CD4-positive, alpha-beta T cell (primary cell): ENCODE measurements around the gene SSTR4. TPM values are rescaled to one million over a fixed set of nuclear protein-coding genes. Genes with fewer than 3 reads are reported as not detected.

Source experiments
- ATAC-seq: fragments of 200-7000 bp; cut with Tn5 transposase; one replicate; pipeline ENCODE4 v1.10.0; 2022; ENCODE audit warnings: mild to moderate bottlenecking; ENCODE audit not compliant: poor library complexity
- CTCF ChIA-PET: fragments of 350-600 bp; sonication (Branson Sonifier 250); formaldehyde crosslinking; loops from one replicate; lab custom pipeline; 2021; ENCODE audit warnings: antibody characterized with exemption, inconsistent platforms; lab: Charles Lee
- POLR2A ChIA-PET: fragments of 350-600 bp; sonication (Branson Sonifier 250); formaldehyde crosslinking; loops from one replicate; lab custom pipeline; 2021; ENCODE audit warnings: antibody characterized with exemption, inconsistent platforms; lab: Charles Lee
- DNase-seq, 14 experiments: peaks; one replicate each; pipeline ENCODE4 v3.0.0-alpha.2; 2013 to 2020; ENCODE audit warnings: mixed read lengths in 2 of 14
- H3K27ac ChIP-seq, 2 donors: one replicate each; pipeline versions ENCODE4 v1.5.1 to v1.7.0; 2013; ENCODE audit warnings: low read length in 2 of 2, low read depth in 1 of 2, mild to moderate bottlenecking in 1 of 2
- H3K27me3 ChIP-seq, 2 experiments: 1 replicate in 1 of 2; 2 replicates in 1 of 2; pipeline versions ENCODE4 v1.6.1 to v1.7.0; 2013; ENCODE audit warnings: low read length in 2 of 2, control low read depth in 1 of 2, mild to moderate bottlenecking in 1 of 2, moderate library complexity in 1 of 2; ENCODE audit not compliant: insufficient read depth in 2 of 2, control insufficient read depth in 1 of 2
- H3K36me3 ChIP-seq: one replicate; pipeline ENCODE4 v1.6.1; 2013; ENCODE audit warnings: low read length, control low read depth; ENCODE audit not compliant: insufficient read depth
- H3K4me1 ChIP-seq: one replicate; pipeline ENCODE4 v1.6.1; 2013; ENCODE audit warnings: low read length, control low read depth; ENCODE audit not compliant: insufficient read depth
- H3K4me3 ChIP-seq: one replicate; pipeline ENCODE4 v1.5.1; 2013; ENCODE audit warnings: mild to moderate bottlenecking, low read length, moderate library complexity
- H3K9me3 ChIP-seq, 2 experiments: 1 replicate in 1 of 2; 2 replicates in 1 of 2; pipeline versions ENCODE4 v1.6.1 to v1.7.0; 2013; ENCODE audit warnings: low read length in 2 of 2, mild to moderate bottlenecking in 2 of 2, control low read depth in 1 of 2, moderate library complexity in 1 of 2; ENCODE audit not compliant: control insufficient read depth in 1 of 2, insufficient read depth in 1 of 2
- H3K27ac Mint-ChIP-seq: one replicate; pipeline ENCODE4 v1.8.0; 2020; ENCODE audit warnings: mixed read lengths
- H3K27me3 Mint-ChIP-seq: one replicate; pipeline ENCODE4 v1.8.0; 2021; ENCODE audit warnings: mixed read lengths
- H3K36me3 Mint-ChIP-seq: one replicate; pipeline ENCODE4 v1.8.0; 2021; ENCODE audit warnings: low read depth, mixed read lengths
- H3K4me1 Mint-ChIP-seq: one replicate; pipeline ENCODE4 v1.8.0; 2021; ENCODE audit warnings: low read depth, mixed read lengths
- H3K4me3 Mint-ChIP-seq: one replicate; pipeline ENCODE4 v1.8.0; 2020; ENCODE audit warnings: mild to moderate bottlenecking, mixed read lengths
- H3K9me3 Mint-ChIP-seq: one replicate; pipeline ENCODE4 v1.8.0; 2020; ENCODE audit warnings: mixed read lengths
- intact Hi-C, 2 experiments: fragments of 100-400 bp; cut with DNase I in 1 of 2; cut with micrococcal nuclease in 1 of 2; formaldehyde crosslinking; loops; one replicate each; pipeline versions ENCODE4 v1.15.1 to v1.9.0; 2023 to 2025; cut with DNase I, micrococcal nuclease
- total RNA-seq, 174 experiments: library from RNA in 2 of 174; stranded (reverse) in 2 of 174; gene quantifications; one replicate each; pipeline ENCODE4 v1.2.3 and lab custom pipeline; 2021 to 2026
- TF ChIP-seq, protein P1 (sequence below): fragments of 200-600 bp; IDR thresholded peaks from one replicate; pipeline ENCODE4 v1.8.0; 2022; ENCODE audit warnings: antibody characterized with exemption, mild to moderate bottlenecking

The SSTR4 gene
- total RNA-seq, 2 experiments from 2014 or later: not detected

- H3K4me1 ChIP-seq: no peaks in the 10 kb centered on the region
- no peak overlapping the region for H3K4me3 ChIP-seq
- Mint-ChIP-seq H3K27ac (no peak overlapping the region), H3K9me3 (no peaks in the 10 kb centered on the region), H3K4me1 (no peaks in the 10 kb centered on the region), H3K4me3 (no peak overlapping the region), H3K27me3 (no peaks in the 10 kb centered on the region), H3K36me3 (no peaks in the 10 kb centered on the region)
- POLR2A ChIA-PET: no interaction called here
- DNase-seq (no peak), ATAC-seq (no peak)
- TF ChIP-seq, protein P1, sequence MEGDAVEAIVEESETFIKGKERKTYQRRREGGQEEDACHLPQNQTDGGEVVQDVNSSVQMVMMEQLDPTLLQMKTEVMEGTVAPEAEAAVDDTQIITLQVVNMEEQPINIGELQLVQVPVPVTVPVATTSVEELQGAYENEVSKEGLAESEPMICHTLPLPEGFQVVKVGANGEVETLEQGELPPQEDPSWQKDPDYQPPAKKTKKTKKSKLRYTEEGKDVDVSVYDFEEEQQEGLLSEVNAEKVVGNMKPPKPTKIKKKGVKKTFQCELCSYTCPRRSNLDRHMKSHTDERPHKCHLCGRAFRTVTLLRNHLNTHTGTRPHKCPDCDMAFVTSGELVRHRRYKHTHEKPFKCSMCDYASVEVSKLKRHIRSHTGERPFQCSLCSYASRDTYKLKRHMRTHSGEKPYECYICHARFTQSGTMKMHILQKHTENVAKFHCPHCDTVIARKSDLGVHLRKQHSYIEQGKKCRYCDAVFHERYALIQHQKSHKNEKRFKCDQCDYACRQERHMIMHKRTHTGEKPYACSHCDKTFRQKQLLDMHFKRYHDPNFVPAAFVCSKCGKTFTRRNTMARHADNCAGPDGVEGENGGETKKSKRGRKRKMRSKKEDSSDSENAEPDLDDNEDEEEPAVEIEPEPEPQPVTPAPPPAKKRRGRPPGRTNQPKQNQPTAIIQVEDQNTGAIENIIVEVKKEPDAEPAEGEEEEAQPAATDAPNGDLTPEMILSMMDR: no peak
- H3K27me3 ChIP-seq: no peaks in the 10 kb centered on the region
- H3K36me3 ChIP-seq: no peaks in the 10 kb centered on the region
- H3K9me3 ChIP-seq: peaks cover 0 to 7% of the 10 kb centered on the region in 2 experiments
- intact Hi-C loops: no loop called here
- H3K27ac ChIP-seq: no peak overlapping the region
- CTCF ChIA-PET: no interaction called here
Observed at GRCh38 chr20:23009636-23010035, 25.5 kb upstream of the SSTR4 start.

- no peaks in the 10 kb centered on the region for H3K36me3 ChIP-seq
- peaks cover 0 to 7% of the 10 kb centered on the region in 2 experiments for H3K9me3 ChIP-seq
- no peaks in the 10 kb centered on the region for H3K27me3 ChIP-seq
- H3K27ac ChIP-seq: no peak overlapping the region
- ATAC-seq: no peak
- Mint-ChIP-seq H3K9me3 (no peaks in the 10 kb centered on the region), H3K27me3 (no peaks in the 10 kb centered on the region), H3K27ac (no peak overlapping the region), H3K4me3 (no peak overlapping the region), H3K4me1 (no peaks in the 10 kb centered on the region), H3K36me3 (no peaks in the 10 kb centered on the region)
- intact Hi-C loops: no loop called here
- DNase-seq: no peak
- CTCF ChIA-PET: no interaction called here
- TF ChIP-seq, protein P1: no peak
- H3K4me1 ChIP-seq: no peaks in the 10 kb centered on the region
- POLR2A ChIA-PET: no interaction called here
- H3K4me3 ChIP-seq: no peak overlapping the region
Observed at GRCh38 chr20:23010096-23010495, 25.0 kb upstream of the SSTR4 start.

- intact Hi-C loops: no loop called here
- DNase-seq (no peak), ATAC-seq (no peak)
- H3K9me3 ChIP-seq: peaks cover 0 to 7% of the 10 kb centered on the region in 2 experiments
- H3K27me3 Mint-ChIP-seq: no peaks in the 10 kb centered on the region
- H3K27ac ChIP-seq: no peak overlapping the region
- POLR2A ChIA-PET: no interaction called here
- H3K4me1 Mint-ChIP-seq: no peaks in the 10 kb centered on the region
- no peaks in the 10 kb centered on the region for H3K36me3 Mint-ChIP-seq
- no peaks in the 10 kb centered on the region for H3K4me1 ChIP-seq
- H3K36me3 ChIP-seq: no peaks in the 10 kb centered on the region
- no peaks in the 10 kb centered on the region for H3K9me3 Mint-ChIP-seq
- H3K27ac Mint-ChIP-seq: no peak overlapping the region
- TF ChIP-seq, protein P1: no peak
- no peak overlapping the region for H3K4me3 ChIP-seq
- no peak overlapping the region for H3K4me3 Mint-ChIP-seq
- CTCF ChIA-PET: no interaction called here
- no peaks in the 10 kb centered on the region for H3K27me3 ChIP-seq
Observed at GRCh38 chr20:23011008-23011721, 23.9 kb upstream of the SSTR4 start.
